GM23338 (cell line): Measurements from ENCODE around the gene OSBPL10. TPM values are rescaled to one million over a fixed set of nuclear protein-coding genes. Genes with fewer than 3 reads are reported as not detected.

ENCODE experiments used
- ATAC-seq: fragments of 200-7000 bp; cut with Tn5 transposase; 3 replicates; pipeline ENCODE4 v1.9.1; 2020
- DNase-seq: peaks from one replicate; pipeline ENCODE4 v3.0.0-alpha.2; 2015; ENCODE audit warnings: low spot score
- H2AFZ ChIP-seq: fragments of 200-600 bp; sonication (generic); 2 replicates; pipeline ENCODE4 v1.8.0; 2016; ENCODE audit warnings: antibody characterized with exemption, mild to moderate bottlenecking, moderate library complexity
- H3F3A ChIP-seq: fragments of 200-600 bp; sonication (generic); replicated peaks from 2 replicates; pipeline ENCODE4 v1.8.0; 2017; ENCODE audit warnings: antibody characterized with exemption, mixed run types, low read depth
- H3K27ac ChIP-seq: fragments of 200-600 bp; sonication (generic); 2 replicates; pipeline ENCODE4 v1.6.1; 2016; ENCODE audit warnings: low read depth
- H3K27me3 ChIP-seq: fragments of 200-600 bp; sonication (generic); 2 replicates; pipeline ENCODE4 v1.8.0; 2016; ENCODE audit warnings: mild to moderate bottlenecking, mixed run types, moderate library complexity; ENCODE audit not compliant: insufficient read depth
- H3K36me3 ChIP-seq: fragments of 200-600 bp; sonication (generic); 2 replicates; pipeline ENCODE4 v1.8.0; 2016; ENCODE audit warnings: mild to moderate bottlenecking; ENCODE audit not compliant: insufficient read depth
- H3K4me1 ChIP-seq: fragments of 200-600 bp; sonication (generic); 2 replicates; pipeline ENCODE4 v1.8.0; 2016; ENCODE audit warnings: mild to moderate bottlenecking, moderate library complexity; ENCODE audit not compliant: insufficient read depth
- H3K4me2 ChIP-seq: fragments of 200-600 bp; sonication (generic); 2 replicates; pipeline ENCODE4 v1.7.1; 2017; ENCODE audit warnings: mixed run types
- H3K4me3 ChIP-seq: fragments of 200-600 bp; sonication (generic); 2 replicates; pipeline ENCODE4 v1.6.1; 2016; ENCODE audit warnings: mixed run types
- H3K79me2 ChIP-seq: fragments of 200-600 bp; sonication (generic); replicated peaks from 2 replicates; pipeline ENCODE4 v1.8.0; 2017; ENCODE audit warnings: mild to moderate bottlenecking; ENCODE audit not compliant: insufficient read depth
- H3K9me2 ChIP-seq: fragments of 200-600 bp; sonication (generic); 2 replicates; pipeline ENCODE4 v1.8.0; 2017; ENCODE audit not compliant: insufficient read depth
- H4K20me1 ChIP-seq: fragments of 200-600 bp; sonication (generic); replicated peaks from 2 replicates; pipeline ENCODE4 v1.8.0; 2017; ENCODE audit warnings: mild to moderate bottlenecking; ENCODE audit not compliant: insufficient read depth
- H3K27ac Mint-ChIP-seq: 2 replicates; pipeline ENCODE4 v1.8.0; 2020; ENCODE audit warnings: inconsistent platforms, mild to moderate bottlenecking, moderate library complexity, mixed read lengths
- H3K27me3 Mint-ChIP-seq: 3 replicates; pipeline ENCODE4 v1.8.0; 2022; ENCODE audit warnings: low read depth, mild to moderate bottlenecking, moderate library complexity, mixed read lengths, inconsistent platforms; ENCODE audit not compliant: insufficient read depth, poor library complexity
- H3K36me3 Mint-ChIP-seq: 3 replicates; pipeline ENCODE4 v1.8.0; 2021; ENCODE audit warnings: low read depth, mild to moderate bottlenecking, inconsistent platforms, moderate library complexity, mixed read lengths
- H3K4me1 Mint-ChIP-seq: 3 replicates; pipeline ENCODE4 v1.8.0; 2020; ENCODE audit warnings: mild to moderate bottlenecking, inconsistent platforms, mixed read lengths
- H3K4me3 Mint-ChIP-seq: 3 replicates; pipeline ENCODE4 v1.8.0; 2021; ENCODE audit warnings: moderate library complexity, mild to moderate bottlenecking, inconsistent platforms, mixed read lengths
- H3K9me3 Mint-ChIP-seq: 3 replicates; pipeline ENCODE4 v1.8.0; 2020; ENCODE audit warnings: moderate library complexity, mild to moderate bottlenecking, inconsistent platforms, mixed read lengths
- CREB1 ChIP-seq: fragments of 250-450 bp; sonication (Bioruptor Pico); IDR thresholded peaks from 2 replicates; pipeline ENCODE4 v1.5.0; 2020; ENCODE audit warnings: low read depth, mild to moderate bottlenecking, moderate library complexity
- EZH2 ChIP-seq: fragments of 200-600 bp; sonication (generic); IDR thresholded peaks from one replicate; pipeline ENCODE4 v1.8.0; 2017; ENCODE audit warnings: antibody characterized with exemption, mild to moderate bottlenecking, low read depth; ENCODE audit not compliant: unreplicated experiment
- NANOG ChIP-seq: IDR thresholded peaks from 2 replicates; pipeline ENCODE4 v1.6.1; 2016; ENCODE audit warnings: antibody characterized with exemption, borderline replicate concordance
- POLR2AphosphoS5 ChIP-seq: IDR thresholded peaks from 2 replicates; pipeline ENCODE4 v1.6.1; 2016; ENCODE audit warnings: antibody characterized with exemption, low read depth
- REST ChIP-seq: IDR thresholded peaks from one replicate; pipeline ENCODE4 v1.6.1; 2018; ENCODE audit warnings: antibody characterized with exemption; ENCODE audit not compliant: unreplicated experiment
- ZNF114 ChIP-seq: fragments of 250-450 bp; sonication (Bioruptor Pico); IDR thresholded peaks from 2 replicates; pipeline ENCODE4 v1.5.0; 2020; ENCODE audit warnings: mild to moderate bottlenecking, moderate library complexity
- ZNF462 ChIP-seq: fragments of 250-450 bp; sonication (Bioruptor Pico); IDR thresholded peaks from 2 replicates; pipeline ENCODE4 v1.5.0; 2020; ENCODE audit warnings: mild to moderate bottlenecking, moderate library complexity
- polyA plus RNA-seq: library from polyadenylated mRNA; unstranded; fragments of >200 nt; fragmentation: Nextera tagmentation; extraction: Ambion mirVana; gene quantifications from 2 replicates; pipeline ENCODE4 v1.2.1, GENCODE V29; 2016
- total RNA-seq: library from RNA; depleted of rRNA; stranded (reverse); fragments of >200 nt; shearing (Covaris generic); gene quantifications from 2 replicates; pipeline ENCODE4 v1.2.3, GENCODE V29; 2014

Gene OSBPL10
- total and polyA plus RNA-seq, 2 experiments from 2014 or later = 23.8 to 149 TPM

GRCh38 chr3:31621314-31621713 lies 359.7 kb downstream of the OSBPL10 start:
- no peaks in the 10 kb centered on the region for H4K20me1 ChIP-seq
- H3K4me3 ChIP-seq = no peak overlapping the region
- peaks cover 38% of the 10 kb centered on the region for H3K4me1 ChIP-seq
- Mint-ChIP-seq H3K4me1 (peaks cover 31% of the 10 kb centered on the region), H3K9me3 (no peaks in the 10 kb centered on the region), H3K27me3 (no peaks in the 10 kb centered on the region), H3K36me3 (peaks cover 9% of the 10 kb centered on the region; the same call in 2 of the 3 replicates), H3K4me3 (no peak overlapping the region), H3K27ac (no peak overlapping the region)
- no peaks in the 10 kb centered on the region for H3K27me3 ChIP-seq
- H3K36me3 ChIP-seq = peaks cover 2% of the 10 kb centered on the region; the same call in 1 of the 2 replicates
- no peak for ATAC-seq
- TF ChIP-seq ZNF462 (CRISPR knock-in tag) (no peak), CREB1 (CRISPR knock-in tag) (no peak), NANOG (no peak), ZNF114 (CRISPR knock-in tag) (no peak), REST (no peak), POLR2AphosphoS5 (no peak), EZH2 (no peak)
- H3K9me2 ChIP-seq = no peaks in the 10 kb centered on the region
- no peak overlapping the region for H3K4me2 ChIP-seq
- no peak overlapping the region for H2AFZ ChIP-seq
- no peak for DNase-seq
- no peak overlapping the region for H3K27ac ChIP-seq
- H3K79me2 ChIP-seq = 0 out of 2 replicates have a peak, but pooled peaks cover under 1% of the 10 kb centered on the region
- H3F3A ChIP-seq = no peaks in the 10 kb centered on the region
